GM21447 (cell line): Measurements from ENCODE around the gene COX8C.
A peak's percentile ranks its signal among the peaks of the same experiment; 100 is the strongest.

ENCODE experiments used
- ATAC-seq: cut with Tn5 transposase; IDR thresholded peaks from one replicate; pipeline ENCODE4 v1.9.1; 2021; ENCODE audit not compliant: unreplicated experiment

Gene COX8C, protein sequence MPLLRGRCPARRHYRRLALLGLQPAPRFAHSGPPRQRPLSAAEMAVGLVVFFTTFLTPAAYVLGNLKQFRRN

DNA sequence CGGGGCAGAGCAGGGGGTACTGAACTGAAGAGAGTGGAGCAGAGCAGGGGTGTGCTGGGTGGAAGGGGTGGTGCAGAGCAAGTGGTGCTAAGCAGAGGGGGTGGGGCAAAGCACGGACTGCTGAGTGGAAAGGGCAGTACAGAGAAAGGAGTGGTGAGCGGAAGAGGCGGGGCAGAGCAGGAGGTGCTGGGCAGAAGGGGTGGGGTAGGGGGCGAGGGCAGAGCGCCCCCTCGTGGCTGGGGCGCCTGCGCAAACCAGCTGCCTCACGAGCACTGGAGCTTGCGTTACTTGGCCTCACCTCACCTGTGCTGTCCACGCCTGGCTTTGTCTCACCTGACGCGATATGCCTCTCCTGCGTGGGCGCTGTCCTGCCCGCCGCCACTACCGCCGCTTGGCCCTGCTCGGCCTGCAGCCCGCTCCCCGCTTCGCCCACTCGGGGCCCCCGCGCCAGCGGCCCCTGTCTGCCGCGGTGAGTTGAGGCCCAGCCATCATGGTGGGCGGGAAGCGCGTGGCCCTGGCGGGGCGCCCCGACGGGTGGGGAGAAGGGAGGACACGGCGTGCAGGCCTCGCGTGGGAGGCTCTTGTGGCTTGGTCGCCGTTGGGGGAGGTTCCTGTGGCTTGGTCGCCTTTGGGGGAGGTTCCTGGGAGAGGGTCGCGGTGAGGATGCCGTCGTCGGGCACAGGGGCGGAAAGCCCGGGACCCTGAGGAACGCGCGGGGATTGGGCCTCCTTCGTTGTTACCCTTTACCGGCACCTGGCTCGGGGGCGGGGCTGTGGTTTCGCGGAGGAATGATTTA lies at the start of gene COX8C:
Gene COX8C (plus strand): TSS at position 257 of the 796 bp plus-strand sequence. CDS start 87 bp downstream, at position 344.
- no peak for ATAC-seq

DNA sequence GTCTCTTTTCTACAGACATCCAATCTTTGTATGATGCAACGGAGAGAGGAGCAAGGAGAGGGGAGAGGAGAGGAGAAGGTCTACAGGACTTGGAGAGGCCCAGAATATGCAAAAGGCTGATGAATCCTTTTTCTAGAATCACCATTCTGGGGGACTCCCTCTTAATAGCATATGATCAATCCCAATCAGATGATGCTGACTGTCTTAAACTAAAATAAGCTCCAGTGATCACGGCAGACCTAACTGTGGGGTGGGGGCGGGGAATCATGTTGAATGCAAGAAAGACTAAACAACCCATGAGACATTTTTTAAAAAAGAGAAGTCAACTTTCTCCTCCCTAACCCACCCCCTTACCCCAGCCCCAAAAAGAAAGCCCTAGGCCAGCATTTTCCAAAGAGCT lies 47.6 kb upstream of the COX8C start:
- ATAC-seq: no peak

DNA sequence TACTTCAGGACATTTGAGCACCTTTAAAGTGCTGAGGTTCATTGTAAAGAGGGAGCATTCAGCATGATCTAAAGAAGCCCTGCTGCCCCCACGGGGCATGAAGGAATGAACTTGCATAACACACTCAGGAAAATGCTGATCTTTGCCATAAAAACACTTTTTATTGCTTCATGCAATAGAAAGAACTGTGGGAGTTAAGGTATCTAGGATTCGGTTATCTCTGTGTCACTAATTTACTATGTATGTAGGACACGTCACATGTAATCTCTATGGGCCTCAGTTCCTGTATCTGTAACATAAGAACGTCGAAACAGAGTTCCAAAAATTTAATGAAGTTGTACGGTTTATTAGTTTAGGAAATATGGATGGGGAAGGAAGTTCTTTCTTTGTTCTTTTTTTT lies 47.1 kb upstream of the COX8C start:
- no peak for ATAC-seq

DNA sequence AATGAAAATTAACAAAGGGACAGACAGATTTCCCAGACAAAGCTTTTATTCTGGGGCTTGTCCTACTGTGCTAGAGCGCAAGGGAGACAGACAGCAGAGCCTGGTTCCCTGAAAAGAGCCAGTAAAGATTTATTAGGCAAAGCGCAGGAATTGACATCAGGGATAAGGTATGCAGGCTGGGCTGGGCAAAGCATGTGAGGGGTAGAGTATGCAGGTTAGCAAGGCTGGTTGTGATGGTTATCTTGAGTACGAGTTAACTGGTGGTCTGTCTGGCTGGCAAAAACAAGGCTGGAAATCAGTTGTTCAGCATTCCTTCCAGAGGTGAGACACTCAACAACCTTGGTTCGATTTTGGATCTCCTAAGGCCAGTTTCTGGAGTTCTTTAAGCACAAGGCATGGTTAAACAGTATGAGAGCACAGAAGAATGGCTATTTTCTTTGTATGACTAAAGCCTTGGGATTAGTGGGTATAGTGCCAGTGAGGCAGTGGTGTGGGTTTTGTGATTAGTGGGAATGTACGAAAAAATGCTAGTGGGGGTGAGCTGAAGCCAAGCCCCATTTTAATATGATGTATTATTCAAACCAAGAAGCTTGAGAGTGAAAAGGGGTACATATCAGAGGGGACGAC lies 45.0 kb upstream of the COX8C start:
- no peak for ATAC-seq

DNA sequence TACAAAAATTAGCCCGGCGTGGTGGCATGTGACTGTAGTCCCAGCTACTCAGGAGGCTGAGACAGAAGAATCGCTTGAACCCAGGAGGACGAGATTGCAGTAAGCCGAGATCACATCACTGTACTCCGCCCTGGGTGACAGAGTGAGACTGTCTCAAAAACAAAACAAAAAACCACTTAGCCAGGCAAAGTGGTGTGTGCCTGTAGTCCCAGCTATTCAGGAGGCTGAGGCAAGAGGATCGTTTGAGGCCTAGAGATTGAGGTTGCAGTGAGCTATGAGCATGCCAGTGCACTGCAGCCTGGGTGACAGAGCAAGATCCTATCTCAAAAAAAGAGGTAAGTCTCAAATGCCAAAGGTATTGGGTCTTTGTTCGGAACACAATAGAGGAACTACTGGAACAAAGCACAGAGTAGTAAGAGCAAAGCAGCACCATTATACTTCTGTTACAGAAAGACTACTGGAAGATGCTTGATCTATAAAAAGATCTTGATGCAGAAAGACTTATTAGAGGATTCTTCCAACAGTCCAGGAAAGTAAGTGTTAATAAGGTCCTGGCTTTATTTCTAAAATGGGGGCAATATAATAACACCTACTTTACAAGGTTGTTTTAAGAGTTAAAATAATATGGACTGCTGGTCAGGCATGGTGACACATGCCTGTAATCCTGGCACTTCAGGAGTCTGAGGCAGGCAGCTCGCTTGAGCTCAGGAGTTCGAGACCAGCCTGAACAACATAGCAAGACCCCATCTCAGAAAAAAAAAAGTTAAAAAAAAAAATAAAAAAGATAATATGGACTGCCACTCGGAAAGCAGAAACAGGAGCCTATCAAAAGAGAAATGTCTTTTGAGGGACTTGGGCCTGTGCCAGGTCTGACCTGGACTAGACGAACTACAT lies 44.0 kb upstream of the COX8C start:
- no peak for ATAC-seq

DNA sequence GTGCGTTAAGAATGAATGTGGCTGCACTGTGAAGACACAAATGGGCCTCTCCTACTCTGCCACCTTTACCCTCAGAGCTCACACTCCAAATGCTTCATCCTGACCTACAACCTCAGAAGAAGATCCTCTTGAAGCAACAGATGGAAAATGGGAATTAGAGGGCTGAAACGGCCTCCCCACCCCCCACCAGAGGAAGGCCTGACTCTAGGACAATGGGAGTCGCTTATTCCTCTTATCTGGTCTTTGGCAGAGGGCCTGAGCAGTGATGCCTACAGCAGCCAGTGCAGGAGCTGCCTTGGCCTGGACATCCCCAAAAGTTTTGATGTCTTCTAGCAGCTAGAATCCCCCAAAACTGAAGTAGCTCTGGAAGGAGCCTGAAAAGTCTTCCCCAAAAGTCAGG lies 43.3 kb upstream of the COX8C start:
- no peak for ATAC-seq

DNA sequence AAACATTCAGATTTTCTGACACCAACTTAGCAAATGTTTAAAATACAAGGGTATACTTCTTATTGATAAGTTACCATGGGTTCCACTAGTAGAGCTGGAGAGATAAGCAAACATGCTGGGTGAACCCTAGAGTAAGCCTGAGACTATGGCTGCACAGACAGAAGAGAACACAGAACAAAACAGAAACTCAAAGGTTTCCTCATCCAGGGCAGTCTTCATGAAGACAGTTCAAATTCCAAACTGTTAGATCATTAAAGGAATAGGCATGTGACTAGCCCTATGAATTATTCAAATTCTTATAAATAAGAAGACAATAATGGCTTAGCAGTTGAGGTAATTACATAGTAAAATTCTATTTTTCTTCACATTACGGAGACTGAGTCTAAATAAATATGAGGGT lies 42.2 kb upstream of the COX8C start:
- ATAC-seq: no peak

DNA sequence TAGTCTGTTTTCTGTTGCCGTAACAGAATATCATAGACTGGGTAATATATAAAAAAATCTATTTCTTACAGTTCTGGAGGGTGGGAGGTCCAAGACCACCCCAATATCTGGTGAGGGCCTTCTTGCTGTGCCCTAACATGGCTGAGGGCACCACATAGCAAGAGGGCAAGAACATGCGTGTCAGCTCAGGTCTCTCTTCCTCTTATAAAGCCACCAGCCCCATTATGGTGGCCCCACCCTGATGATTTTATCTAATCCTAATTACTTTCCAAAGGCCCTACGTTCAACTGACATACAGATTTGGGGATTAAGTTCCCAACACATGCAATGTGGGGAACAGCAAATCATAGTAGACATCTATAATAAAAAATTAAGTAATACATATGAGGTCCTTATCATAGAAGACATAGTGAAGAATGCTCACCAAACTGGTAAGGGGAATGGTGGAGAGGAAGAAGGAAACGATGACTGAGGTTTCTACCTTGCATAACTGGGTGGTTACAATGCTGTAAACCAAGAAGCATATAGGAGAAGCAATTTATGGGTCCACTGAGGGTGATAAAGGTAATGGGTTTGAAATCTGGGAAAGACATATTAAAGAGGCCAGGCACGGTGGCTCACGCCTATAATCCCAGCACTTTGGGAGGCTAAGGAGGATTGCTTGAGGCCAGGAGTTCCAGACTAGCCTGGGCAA lies 41.1 kb upstream of the COX8C start:
- no peak for ATAC-seq

DNA sequence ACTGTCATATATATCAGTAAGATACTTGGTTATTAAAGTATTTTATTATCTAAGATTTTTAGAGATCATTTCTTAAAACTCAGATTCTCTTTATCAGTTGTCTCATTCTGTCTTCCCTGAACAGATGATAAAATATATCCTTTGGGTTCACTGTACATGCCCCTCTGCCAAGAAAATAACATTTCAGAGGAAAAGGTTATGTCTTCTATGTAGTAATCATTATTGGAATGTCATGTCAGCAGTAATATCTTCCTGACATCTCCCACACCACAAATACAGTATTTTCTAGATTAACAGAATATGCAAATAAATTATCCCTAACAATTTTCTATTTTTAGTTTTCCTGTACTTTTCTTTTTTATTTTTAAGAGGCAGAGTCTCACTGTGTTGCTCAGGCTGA lies 40.2 kb upstream of the COX8C start:
- no peak for ATAC-seq

DNA sequence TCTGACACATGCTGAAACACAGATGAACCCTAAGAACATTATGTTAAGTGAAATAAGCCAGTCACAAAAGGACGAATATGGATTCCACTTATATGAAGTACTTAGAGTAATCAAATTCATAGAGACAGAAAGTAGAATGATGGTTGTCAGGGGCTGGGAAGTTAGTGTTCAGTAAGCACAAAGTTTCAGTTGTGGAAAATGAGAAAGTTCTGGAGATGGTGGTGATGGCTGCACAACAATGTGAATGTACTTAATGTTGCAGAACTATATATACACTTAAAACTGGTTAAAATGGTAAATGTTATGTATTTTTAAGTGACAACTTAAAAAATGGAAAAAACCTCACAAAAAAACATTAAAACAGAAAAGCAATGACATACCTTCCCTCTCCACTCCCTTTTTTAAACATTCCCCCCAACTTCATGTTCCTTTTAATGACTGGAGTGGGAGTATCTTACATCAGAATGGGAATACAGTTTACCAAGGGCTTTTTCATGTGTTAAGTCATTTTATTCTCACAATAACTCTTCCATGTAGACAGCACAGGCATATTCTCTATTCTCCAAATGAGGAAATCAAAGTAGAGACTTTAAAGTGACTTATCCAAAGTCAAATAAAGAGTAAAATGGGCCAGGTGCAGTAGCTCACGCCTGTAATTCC lies 38.2 kb upstream of the COX8C start:
- no peak for ATAC-seq

DNA sequence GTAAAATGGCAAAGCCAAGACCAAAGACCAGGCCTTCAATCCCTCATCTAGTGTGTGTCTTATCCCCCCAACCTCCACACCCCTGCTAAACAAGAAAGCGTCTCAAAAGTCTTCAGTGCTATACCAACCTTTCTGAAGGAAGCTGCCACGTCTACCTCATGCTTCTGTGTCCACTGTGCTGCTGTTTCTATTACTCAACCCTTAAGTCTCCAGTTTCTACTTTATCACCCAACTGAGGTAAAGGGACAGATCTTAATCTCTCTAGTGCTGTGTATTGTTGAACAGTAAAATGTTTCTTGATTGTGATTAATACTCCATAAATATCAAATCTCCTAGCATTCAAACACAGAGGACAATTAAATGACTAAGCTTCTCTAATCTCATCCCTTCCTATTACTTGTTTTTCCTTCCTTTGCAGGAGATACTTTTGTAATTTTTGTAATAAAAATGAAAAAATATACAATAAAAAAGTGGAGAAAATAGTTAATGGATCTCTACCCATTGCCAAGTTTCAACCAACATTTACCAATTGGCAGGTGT lies 37.5 kb upstream of the COX8C start:
- ATAC-seq: no peak

DNA sequence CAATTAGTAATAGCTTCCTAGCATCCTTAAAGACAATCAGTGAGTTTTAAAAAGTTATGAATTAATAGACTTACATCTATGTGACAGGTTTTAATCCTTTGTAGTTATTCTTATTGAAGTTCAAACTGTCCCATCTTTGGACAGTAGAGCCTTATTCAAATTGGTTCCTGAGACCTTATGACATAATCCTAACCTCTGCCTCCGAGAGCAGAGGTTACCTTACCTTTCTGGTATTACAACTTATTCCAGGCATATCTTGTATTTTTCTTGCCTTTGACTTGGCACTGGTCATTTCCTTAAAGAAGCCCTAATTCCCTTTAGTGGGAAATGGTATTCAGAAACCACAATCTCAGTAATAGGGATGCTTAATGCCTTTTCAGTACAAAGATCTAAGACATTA lies 35.9 kb upstream of the COX8C start:
- no peak for ATAC-seq

DNA sequence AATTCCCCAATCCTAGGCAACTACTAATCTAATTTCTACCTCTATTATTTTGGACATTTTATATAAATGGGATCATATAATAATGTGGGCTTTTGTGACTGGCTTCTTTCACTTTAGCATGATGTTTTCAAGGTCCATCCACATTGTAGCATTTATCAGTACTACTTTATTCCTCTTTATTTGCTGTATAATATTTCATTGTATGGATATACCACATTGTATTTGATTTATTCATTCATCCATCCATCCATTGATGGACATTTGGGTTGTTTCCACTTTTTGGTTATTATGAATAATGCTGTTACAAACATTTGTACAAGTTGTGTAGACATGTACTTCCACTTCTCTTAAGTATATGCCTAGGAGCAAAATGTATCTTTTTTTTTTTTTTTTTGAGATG lies 31.4 kb upstream of the COX8C start:
- no peak for ATAC-seq

DNA sequence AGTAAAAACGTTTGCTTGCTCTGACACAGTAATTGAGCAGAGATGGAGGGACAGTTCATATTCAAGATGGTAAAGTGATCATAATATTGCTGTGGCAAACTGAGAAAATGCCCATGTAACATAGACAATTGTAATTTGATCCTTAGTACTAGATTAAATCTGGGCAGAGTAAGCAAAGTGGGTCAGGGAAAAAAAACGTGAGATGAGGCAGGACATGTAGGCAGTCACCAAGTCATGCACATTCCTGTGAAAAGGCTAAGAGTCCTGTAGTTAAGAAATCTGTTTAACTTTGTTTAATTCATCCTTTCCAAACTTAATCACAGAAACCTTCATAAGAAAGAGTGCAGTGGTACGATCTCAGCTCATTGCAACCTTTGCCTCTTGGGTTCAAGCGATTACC lies 30.3 kb upstream of the COX8C start:
- no peak for ATAC-seq

DNA sequence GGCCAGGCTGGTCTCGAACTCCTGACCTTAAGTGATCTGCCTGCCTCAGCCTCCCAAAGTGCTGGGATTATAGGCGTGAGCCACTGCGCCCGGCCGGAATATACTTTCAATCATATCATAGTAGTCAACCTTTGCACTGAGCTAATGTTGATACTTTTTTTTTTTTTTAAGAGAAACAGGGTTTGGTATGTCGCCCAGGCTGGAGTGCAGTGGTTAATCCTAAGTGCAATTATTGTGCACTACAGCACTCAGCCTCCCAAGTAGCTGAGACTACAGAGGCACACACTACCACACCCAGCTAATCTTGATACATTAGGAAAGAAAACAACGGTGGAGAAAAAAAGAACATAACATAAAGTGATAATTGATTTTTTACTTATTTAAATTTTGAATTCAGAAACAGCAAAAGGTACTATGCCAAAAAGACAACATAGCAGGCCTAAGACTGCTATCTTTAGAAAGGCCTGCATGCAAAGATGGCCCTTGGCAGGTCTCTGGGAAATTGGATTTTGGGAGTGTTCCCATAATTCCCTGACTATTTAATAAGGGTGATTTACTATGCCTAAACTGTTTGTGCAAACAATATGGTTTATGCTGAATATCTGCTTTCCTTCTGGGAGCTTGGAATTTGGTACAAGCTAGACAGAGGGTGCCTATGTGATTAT lies 29.6 kb upstream of the COX8C start:
- no peak for ATAC-seq

DNA sequence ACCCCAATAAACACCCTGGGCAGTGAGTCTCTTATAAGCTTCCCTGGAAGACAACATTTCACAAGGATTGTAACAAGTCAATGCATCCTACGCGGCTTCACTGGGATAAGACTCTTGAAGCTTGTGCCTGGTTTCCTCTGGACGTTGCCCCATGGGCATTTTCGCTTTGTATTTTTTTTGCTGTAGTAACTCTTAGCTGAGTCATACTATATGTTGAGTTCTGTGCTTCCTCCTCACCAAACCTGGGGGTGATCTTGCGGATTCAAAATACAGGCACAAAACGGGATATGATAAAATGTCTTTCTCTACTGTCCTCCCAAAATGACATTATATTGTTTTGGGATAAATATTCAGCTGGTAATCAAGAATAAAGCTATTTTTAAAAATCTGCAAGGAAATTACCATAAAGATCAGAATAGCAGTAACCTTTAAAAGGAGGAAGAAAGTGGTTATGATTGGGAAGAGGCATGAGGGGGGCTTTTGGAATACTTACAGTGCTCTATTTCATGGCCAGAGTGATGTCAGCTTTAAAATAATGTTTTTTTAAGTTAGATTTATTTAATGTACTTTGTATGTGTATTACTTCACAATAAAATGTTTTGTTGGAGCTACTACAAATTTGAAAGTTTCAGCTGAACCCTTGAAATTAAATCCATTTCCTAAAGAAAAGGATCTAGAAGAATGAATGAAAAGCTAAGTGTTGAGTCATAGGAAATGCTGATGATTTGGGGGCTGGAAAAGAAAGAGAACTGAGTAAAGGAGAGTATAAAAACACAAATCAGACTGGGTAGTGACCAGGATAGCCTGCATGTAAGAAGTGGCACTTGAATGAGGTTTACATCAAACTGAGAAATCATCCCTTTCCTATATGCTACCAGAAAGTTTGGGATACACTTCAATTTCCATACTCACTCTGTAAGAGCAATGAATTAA lies 28.8 kb upstream of the COX8C start:
- no peak for ATAC-seq

DNA sequence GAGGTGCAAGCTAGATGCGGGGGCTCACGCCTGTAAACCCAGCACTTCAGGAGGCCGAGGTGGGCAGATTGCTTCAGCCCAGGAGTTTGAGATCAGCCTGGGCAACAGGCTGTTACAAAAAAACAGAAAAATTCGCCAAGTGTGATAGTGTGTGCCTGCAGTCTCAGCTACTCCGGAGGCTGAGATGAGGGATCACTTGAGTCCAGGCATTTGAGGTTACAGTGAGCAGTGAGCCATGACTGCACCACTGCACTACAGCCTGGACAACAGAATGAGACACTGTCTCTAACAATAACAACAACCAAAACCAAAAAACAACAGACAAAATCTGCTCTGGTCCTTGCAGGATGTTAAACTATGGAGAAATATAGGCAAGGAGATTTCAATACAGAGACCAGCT lies 28.1 kb upstream of the COX8C start:
- ATAC-seq: peak; percentile 56

DNA sequence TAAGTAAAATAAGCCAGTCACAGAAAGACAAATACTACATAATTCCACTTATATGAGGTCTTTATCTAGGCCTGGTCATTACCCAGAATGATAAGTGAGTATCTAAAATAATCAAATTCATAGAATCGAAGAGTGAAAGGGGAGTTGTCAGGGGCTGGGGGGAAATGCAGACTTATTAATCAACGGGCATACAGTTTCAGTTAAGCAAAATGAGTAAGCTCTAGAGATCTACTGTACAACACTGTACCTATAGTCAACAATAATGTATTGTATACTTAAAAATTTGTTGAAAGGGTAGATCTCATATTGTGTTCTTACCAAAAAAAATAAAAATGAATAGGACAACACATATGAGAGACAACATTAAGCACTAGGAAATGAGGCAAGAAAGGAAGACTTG lies 27.5 kb upstream of the COX8C start:
- ATAC-seq: no peak

DNA sequence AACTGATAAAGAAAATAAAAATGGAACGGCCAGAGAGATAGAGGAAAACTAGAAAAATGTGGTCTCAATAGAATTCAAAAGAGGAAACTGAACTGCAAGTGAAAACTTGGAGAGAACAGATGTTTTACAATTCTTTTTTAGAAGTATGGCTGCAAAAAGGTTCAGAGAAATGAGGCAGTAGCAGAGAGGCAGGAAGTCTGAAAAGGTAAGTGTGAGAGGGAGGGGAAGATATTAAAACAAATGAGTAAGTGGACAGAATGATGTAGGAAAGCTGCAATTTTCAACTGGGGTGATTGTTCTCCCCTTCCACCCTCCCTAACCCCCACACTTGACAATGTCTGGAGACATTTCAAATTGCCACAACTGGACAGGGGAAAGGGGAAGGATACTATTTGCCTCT lies 27.0 kb upstream of the COX8C start:
- ATAC-seq: no peak
